Calu3 (cell line): ENCODE data around the gene DSCAM. TPM values are rescaled to one million over a fixed set of nuclear protein-coding genes. Genes with fewer than 3 reads are reported as not detected.

Experiments used
- BruUV-seq: library from RNA; stranded (reverse); fragments of 400-500 nt; replicated peaks from 2 replicates; lab custom pipeline; 2021; lab: Mats Ljungman, UMichigan
- CTCF ChIA-PET: fragments of 300-600 bp; sonication (Branson Sonifier 250); formaldehyde crosslinking; loops from one replicate; lab custom pipeline; 2022; ENCODE audit warnings: antibody characterized with exemption; lab: Charles Lee
- DNase-seq: peaks from one replicate; pipeline ENCODE4 v3.0.0; 2022
- H3K27ac Mint-ChIP-seq: one replicate; pipeline ENCODE4 v1.8.0; 2022; ENCODE audit warnings: mixed read lengths; ENCODE audit not compliant: unreplicated experiment
- H3K27me3 Mint-ChIP-seq: one replicate; pipeline ENCODE4 v1.8.0; 2022; ENCODE audit warnings: mixed read lengths; ENCODE audit not compliant: unreplicated experiment
- H3K36me3 Mint-ChIP-seq: one replicate; pipeline ENCODE4 v1.8.0; 2022; ENCODE audit warnings: mild to moderate bottlenecking, moderate library complexity, mixed read lengths; ENCODE audit not compliant: insufficient read depth, unreplicated experiment
- H3K4me1 Mint-ChIP-seq: one replicate; pipeline ENCODE4 v1.8.0; 2022; ENCODE audit warnings: mild to moderate bottlenecking, low read depth, mixed read lengths; ENCODE audit not compliant: unreplicated experiment
- H3K4me3 Mint-ChIP-seq: one replicate; pipeline ENCODE4 v1.8.0; 2022; ENCODE audit warnings: mild to moderate bottlenecking, low read depth, moderate library complexity, mixed read lengths; ENCODE audit not compliant: unreplicated experiment
- H3K9me3 Mint-ChIP-seq: one replicate; pipeline ENCODE4 v1.8.0; 2022; ENCODE audit warnings: low read depth, mixed read lengths; ENCODE audit not compliant: unreplicated experiment
- intact Hi-C: fragments of 100-400 bp; cut with micrococcal nuclease; formaldehyde crosslinking; loops from one replicate; pipeline ENCODE4 v1.10.0; 2022; ENCODE audit not compliant: unreplicated experiment
- total RNA-seq: library from RNA; stranded (reverse); gene quantifications from 2 replicates; pipeline ENCODE4 v1.2.3, GENCODE V29; 2022
- TF ChIP-seq, protein P1 (sequence below): fragments of 200-600 bp; IDR thresholded peaks from one replicate; pipeline ENCODE4 v1.8.0; 2022; ENCODE audit warnings: antibody characterized with exemption; ENCODE audit not compliant: unreplicated experiment

DSCAM gene
- total RNA-seq, 1 experiment from 2014 or later, result not detected

DNA sequence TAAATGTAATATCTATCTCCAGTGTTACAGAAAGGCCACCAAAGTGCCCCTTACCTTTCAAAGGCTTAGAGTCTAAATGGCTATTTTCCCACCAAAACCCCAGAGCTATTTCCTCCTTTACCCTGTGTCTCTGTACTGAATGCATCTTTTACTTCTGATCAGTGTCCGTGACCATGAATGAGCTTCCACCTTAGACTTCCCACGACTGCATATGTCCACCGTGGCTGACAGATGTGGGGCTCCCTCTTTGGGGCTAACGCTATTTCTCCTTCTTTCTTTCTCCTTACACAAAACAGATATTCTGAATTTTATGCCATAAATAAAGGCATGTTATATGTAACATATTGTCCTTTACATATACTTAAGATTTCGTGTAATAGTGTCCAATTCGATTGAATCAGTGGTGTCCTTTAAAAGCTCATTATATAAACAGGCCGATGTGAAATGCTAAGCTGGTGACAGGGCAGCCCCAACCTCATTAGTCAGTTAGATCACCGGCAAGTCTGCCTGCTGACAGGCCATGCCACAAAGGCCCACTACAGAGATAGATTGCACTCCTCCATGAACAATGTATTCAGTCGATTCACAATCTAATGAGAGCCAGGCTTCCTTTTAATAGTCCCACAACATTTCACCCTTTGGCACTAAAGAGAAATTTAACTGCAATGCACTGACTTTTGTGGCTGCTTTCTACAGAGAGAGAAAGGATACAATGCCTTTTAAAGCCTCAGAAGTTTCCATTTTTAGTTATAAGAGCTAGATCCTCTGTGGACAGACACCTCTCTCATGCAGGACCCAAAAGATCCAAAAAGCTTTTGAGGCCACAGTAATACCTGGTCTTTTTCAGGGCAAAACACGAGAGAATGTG lies 681.8 kb downstream of the DSCAM start:
- H3K27me3 Mint-ChIP-seq, result no peaks in the 10 kb centered on the region
- no peak overlapping the region for H3K4me3 Mint-ChIP-seq
- H3K9me3 Mint-ChIP-seq, result peaks cover 7% of the 10 kb centered on the region
- CTCF ChIA-PET, result no interaction called here
- no peaks in the 10 kb centered on the region for H3K36me3 Mint-ChIP-seq
- no peak for DNase-seq
- H3K27ac Mint-ChIP-seq, result no peak overlapping the region
- H3K4me1 Mint-ChIP-seq, result no peaks in the 10 kb centered on the region
- BruUV-seq, result no TSS peak
- intact Hi-C loops, result no loop called here
- TF ChIP-seq, protein P1, sequence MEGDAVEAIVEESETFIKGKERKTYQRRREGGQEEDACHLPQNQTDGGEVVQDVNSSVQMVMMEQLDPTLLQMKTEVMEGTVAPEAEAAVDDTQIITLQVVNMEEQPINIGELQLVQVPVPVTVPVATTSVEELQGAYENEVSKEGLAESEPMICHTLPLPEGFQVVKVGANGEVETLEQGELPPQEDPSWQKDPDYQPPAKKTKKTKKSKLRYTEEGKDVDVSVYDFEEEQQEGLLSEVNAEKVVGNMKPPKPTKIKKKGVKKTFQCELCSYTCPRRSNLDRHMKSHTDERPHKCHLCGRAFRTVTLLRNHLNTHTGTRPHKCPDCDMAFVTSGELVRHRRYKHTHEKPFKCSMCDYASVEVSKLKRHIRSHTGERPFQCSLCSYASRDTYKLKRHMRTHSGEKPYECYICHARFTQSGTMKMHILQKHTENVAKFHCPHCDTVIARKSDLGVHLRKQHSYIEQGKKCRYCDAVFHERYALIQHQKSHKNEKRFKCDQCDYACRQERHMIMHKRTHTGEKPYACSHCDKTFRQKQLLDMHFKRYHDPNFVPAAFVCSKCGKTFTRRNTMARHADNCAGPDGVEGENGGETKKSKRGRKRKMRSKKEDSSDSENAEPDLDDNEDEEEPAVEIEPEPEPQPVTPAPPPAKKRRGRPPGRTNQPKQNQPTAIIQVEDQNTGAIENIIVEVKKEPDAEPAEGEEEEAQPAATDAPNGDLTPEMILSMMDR, result no peak

DNA sequence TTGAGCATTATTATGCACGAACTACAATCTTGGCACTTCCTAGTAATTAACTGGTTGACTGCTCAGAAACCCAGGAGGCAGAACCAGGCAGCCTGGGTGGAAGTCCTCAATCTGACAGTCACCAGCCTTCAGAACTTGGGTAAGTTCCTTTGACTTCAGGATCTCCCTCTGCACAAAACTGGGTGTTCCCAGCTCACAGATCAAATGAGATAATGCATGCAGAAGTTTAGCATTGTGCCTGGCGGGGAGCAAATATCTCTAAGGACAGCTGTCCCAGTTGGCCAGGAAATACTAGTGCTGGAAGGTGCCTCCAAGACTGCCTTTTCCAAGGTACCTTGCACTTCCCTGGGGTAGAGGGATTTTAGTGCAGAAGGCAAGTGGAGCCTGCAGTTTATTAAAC lies 684.9 kb downstream of the DSCAM start:
- DNase-seq, result no peak
- BruUV-seq, result no TSS peak
- Mint-ChIP-seq H3K4me3 (no peak overlapping the region), H3K27me3 (no peaks in the 10 kb centered on the region), H3K4me1 (no peaks in the 10 kb centered on the region), H3K36me3 (no peaks in the 10 kb centered on the region), H3K9me3 (no peaks in the 10 kb centered on the region), H3K27ac (no peak overlapping the region)
- intact Hi-C loops, result no loop called here
- CTCF ChIA-PET, result no interaction called here
- TF ChIP-seq, protein P1, result no peak

DNA sequence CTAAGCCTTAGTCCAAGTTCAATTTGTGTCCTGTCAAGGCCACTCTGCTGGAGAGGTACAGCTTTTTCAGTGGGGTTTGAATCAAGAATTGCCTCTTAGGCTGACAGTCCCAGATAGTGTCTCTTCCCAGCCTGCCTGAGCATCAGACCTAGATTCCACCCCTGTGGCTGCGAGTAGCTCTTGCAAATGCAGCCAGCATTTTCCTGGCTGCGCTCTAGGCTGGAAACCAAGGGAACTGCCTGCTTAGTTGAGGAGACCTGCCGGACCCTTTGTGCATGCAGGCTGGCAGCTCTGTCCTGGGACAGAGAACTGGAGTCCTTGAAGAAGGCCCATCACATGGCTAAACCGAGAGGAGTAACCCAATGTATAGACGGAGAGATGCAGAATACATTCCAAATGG lies 686.0 kb downstream of the DSCAM start:
- no peak overlapping the region for H3K4me3 Mint-ChIP-seq
- CTCF ChIA-PET, result no interaction called here
- intact Hi-C loops, result no loop called here
- no peaks in the 10 kb centered on the region for H3K27me3 Mint-ChIP-seq
- H3K36me3 Mint-ChIP-seq, result no peaks in the 10 kb centered on the region
- BruUV-seq, result no TSS peak
- DNase-seq, result no peak
- H3K4me1 Mint-ChIP-seq, result no peaks in the 10 kb centered on the region
- TF ChIP-seq, protein P1, result no peak
- peaks cover 2% of the 10 kb centered on the region for H3K9me3 Mint-ChIP-seq
- no peak overlapping the region for H3K27ac Mint-ChIP-seq

DNA sequence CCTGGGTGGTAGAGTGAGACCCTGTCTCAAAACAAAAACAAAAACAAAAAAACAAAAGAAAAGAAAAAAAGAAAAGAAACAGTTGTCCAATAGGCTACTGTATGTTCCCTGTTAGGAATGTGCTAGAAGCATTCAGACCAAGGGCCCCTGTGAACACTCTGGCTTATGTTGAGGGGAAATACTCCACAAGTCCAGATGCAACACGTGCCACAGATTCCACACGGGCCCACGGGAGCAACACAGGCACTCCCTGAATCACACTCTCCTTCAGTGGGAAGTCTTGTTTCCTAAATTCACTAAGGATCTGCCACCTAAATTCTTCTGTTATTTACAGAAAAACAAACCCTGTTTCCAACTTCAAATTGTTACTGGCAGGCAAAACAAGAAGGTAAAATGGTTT lies 688.6 kb downstream of the DSCAM start:
- no TSS peak for BruUV-seq
- DNase-seq, result no peak
- CTCF ChIA-PET, result no interaction called here
- Mint-ChIP-seq H3K27ac (no peak overlapping the region), H3K4me1 (no peaks in the 10 kb centered on the region), H3K4me3 (no peak overlapping the region), H3K27me3 (no peaks in the 10 kb centered on the region), H3K9me3 (peaks cover 6% of the 10 kb centered on the region), H3K36me3 (no peaks in the 10 kb centered on the region)
- intact Hi-C loops, result no loop called here
- TF ChIP-seq, protein P1, result no peak
